Ishikawa (cell line): ENCODE data around the gene RPS19.

Experiments used
- CEBPB ChIP-seq: IDR thresholded peaks from 2 replicates; pipeline ENCODE4 v1.6.1; 2012
- EGR1 ChIP-seq: IDR thresholded peaks from 2 replicates; pipeline ENCODE4 v1.6.1; 2012
- EP300 ChIP-seq: IDR thresholded peaks from 2 replicates; pipeline ENCODE4 v1.6.1; 2012; ENCODE audit warnings: borderline replicate concordance
- FOXM1 ChIP-seq: IDR thresholded peaks from 2 replicates; pipeline ENCODE4 v1.6.1; 2012; ENCODE audit warnings: low read depth, borderline replicate concordance
- MAX ChIP-seq: IDR thresholded peaks from 2 replicates; pipeline ENCODE4 v1.6.1; 2012
- REST ChIP-seq: IDR thresholded peaks from 2 replicates; pipeline ENCODE4 v1.6.1; 2012; ENCODE audit warnings: low read depth, mild to moderate bottlenecking
- TAF1 ChIP-seq: IDR thresholded peaks from 2 replicates; pipeline ENCODE4 v1.6.1; 2012; ENCODE audit warnings: low read depth, mild to moderate bottlenecking
- TCF12 ChIP-seq: IDR thresholded peaks from 2 replicates; pipeline ENCODE4 v1.6.1; 2012; ENCODE audit warnings: low read depth
- TEAD4 ChIP-seq: IDR thresholded peaks from 2 replicates; pipeline ENCODE4 v1.6.1; 2012
- USF1 ChIP-seq: IDR thresholded peaks from 2 replicates; pipeline ENCODE4 v1.6.1; 2012
- ZBTB7A ChIP-seq: IDR thresholded peaks from 2 replicates; pipeline ENCODE4 v1.6.1; 2012; ENCODE audit warnings: low read depth

GRCh38 chr19:41898235-41898634, 38.2 kb downstream of the RPS19 start:
- no peak for TF ChIP-seq TEAD4
- TF ChIP-seq TAF1 = no peak
- TF ChIP-seq REST = no peak
- TF ChIP-seq EGR1 = no peak
- TF ChIP-seq CEBPB = no peak
- TF ChIP-seq EP300 = no peak
- TF ChIP-seq USF1 = no peak
- TF ChIP-seq ZBTB7A = no peak
- no peak for TF ChIP-seq FOXM1
- no peak for TF ChIP-seq MAX
- no peak for TF ChIP-seq TCF12
